H9 (cell line): ENCODE data around the gene CFC1B. TPM values are rescaled to one million over a fixed set of nuclear protein-coding genes. Genes with fewer than 3 reads are reported as not detected.
"Not testable (repeated sequence)": the region's sequence is repeated elsewhere in the genome, so short reads cannot be mapped to it uniquely, and the experiment has no call there.

Source experiments
- DNase-seq: peaks from one replicate; pipeline ENCODE4 v3.0.0-alpha.2; 2017
- H2AFZ ChIP-seq: one replicate; pipeline ENCODE4 v1.6.1; 2013; ENCODE audit warnings: mild to moderate bottlenecking, low read length, control low read depth, moderate library complexity
- H2AK5ac ChIP-seq: 2 replicates; pipeline ENCODE4 v1.6.1; 2013; ENCODE audit warnings: low read length, control low read depth, mixed read lengths; ENCODE audit not compliant: insufficient read length
- H2BK120ac ChIP-seq: one replicate; pipeline ENCODE4 v1.6.1; 2013; ENCODE audit warnings: low read depth, mild to moderate bottlenecking, low read length, control low read depth, inconsistent platforms; ENCODE audit not compliant: poor library complexity, severe bottlenecking
- H2BK12ac ChIP-seq: 2 replicates; pipeline ENCODE4 v1.6.1; 2013; ENCODE audit warnings: low read length, control low read depth, mixed read lengths, low read depth; ENCODE audit not compliant: insufficient read length
- H2BK15ac ChIP-seq: 2 replicates; pipeline ENCODE4 v1.6.1; 2013; ENCODE audit warnings: low read depth, low read length, control low read depth
- H2BK20ac ChIP-seq: one replicate; pipeline ENCODE4 v1.6.1; 2013; ENCODE audit warnings: low read depth, mild to moderate bottlenecking, low read length, control low read depth, inconsistent platforms; ENCODE audit not compliant: poor library complexity, severe bottlenecking
- H2BK5ac ChIP-seq: 2 replicates; pipeline ENCODE4 v1.6.1; 2013; ENCODE audit warnings: low read length, control low read depth, mixed read lengths; ENCODE audit not compliant: insufficient read length
- H3K14ac ChIP-seq: 2 replicates; pipeline ENCODE4 v1.6.1; 2013; ENCODE audit warnings: low read length, control low read depth; ENCODE audit not compliant: insufficient read depth
- H3K18ac ChIP-seq: 2 replicates; pipeline ENCODE4 v1.6.1; 2013; ENCODE audit warnings: low read depth, mild to moderate bottlenecking, mixed read lengths, low read length, control low read depth; ENCODE audit not compliant: insufficient read length
- H3K23ac ChIP-seq: 2 replicates; pipeline ENCODE4 v1.6.1; 2013; ENCODE audit warnings: low read length, control low read depth, mixed read lengths, low read depth; ENCODE audit not compliant: insufficient read length
- H3K23me2 ChIP-seq: 2 replicates; pipeline ENCODE4 v1.6.1; 2013; ENCODE audit warnings: low read depth, mild to moderate bottlenecking, mixed read lengths, low read length, control low read depth; ENCODE audit not compliant: insufficient read length, poor library complexity, severe bottlenecking
- H3K27ac ChIP-seq: 2 replicates; pipeline ENCODE4 v1.5.1; 2013; ENCODE audit warnings: low read length, control low read depth, mixed read lengths, low read depth; ENCODE audit not compliant: insufficient read length
- H3K27me3 ChIP-seq: 2 replicates; pipeline ENCODE4 v1.6.1; 2013; ENCODE audit warnings: low read length, control low read depth, inconsistent platforms; ENCODE audit not compliant: insufficient read depth
- H3K4ac ChIP-seq: 2 replicates; pipeline ENCODE4 v1.6.1; 2013; ENCODE audit warnings: low read depth, mild to moderate bottlenecking, control low read depth, inconsistent platforms, low read length, moderate library complexity
- H3K4me1 ChIP-seq: 2 replicates; pipeline ENCODE4 v1.6.1; 2013; ENCODE audit warnings: low read length, control low read depth, inconsistent platforms; ENCODE audit not compliant: insufficient read depth
- H3K4me2 ChIP-seq: 2 replicates; pipeline ENCODE4 v1.6.1; 2013; ENCODE audit warnings: low read length, control low read depth, mixed read lengths; ENCODE audit not compliant: insufficient read length, insufficient read depth
- H3K56ac ChIP-seq: 2 replicates; pipeline ENCODE4 v1.6.1; 2013; ENCODE audit warnings: low read depth, mild to moderate bottlenecking, mixed read lengths, low read length, control low read depth; ENCODE audit not compliant: insufficient read length
- H3K79me1 ChIP-seq: 2 replicates; pipeline ENCODE4 v1.6.1; 2013; ENCODE audit warnings: low read depth, mild to moderate bottlenecking, moderate library complexity, low read length, control low read depth, inconsistent platforms; ENCODE audit not compliant: insufficient read depth, poor library complexity, severe bottlenecking
- H3K79me2 ChIP-seq: 2 replicates; pipeline ENCODE4 v1.6.1; 2013; ENCODE audit warnings: low read length, control low read depth, inconsistent platforms; ENCODE audit not compliant: insufficient read depth
- H3K9ac ChIP-seq: 2 replicates; pipeline ENCODE4 v1.6.1; 2013; ENCODE audit warnings: low read length, control low read depth, mixed read lengths; ENCODE audit not compliant: insufficient read length; ENCODE audit errors: extremely low read depth
- H3K9me3 ChIP-seq: one replicate; pipeline ENCODE4 v1.6.1; 2013; ENCODE audit warnings: low read depth, low read length, inconsistent platforms; ENCODE audit not compliant: control insufficient read depth
- H3T11ph ChIP-seq: one replicate; pipeline ENCODE4 v1.6.1; 2013; ENCODE audit warnings: mild to moderate bottlenecking, low read length, control low read depth, inconsistent platforms
- H4K20me1 ChIP-seq: one replicate; pipeline ENCODE4 v1.6.1; 2013; ENCODE audit not compliant: control insufficient read depth, insufficient read length, insufficient read depth
- H4K5ac ChIP-seq: 2 replicates; pipeline ENCODE4 v1.6.1; 2013; ENCODE audit warnings: low read depth, mild to moderate bottlenecking, mixed read lengths, low read length, control low read depth; ENCODE audit not compliant: insufficient read length
- H4K8ac ChIP-seq: replicated peaks from 2 replicates; pipeline ENCODE4 v1.6.1; 2013; ENCODE audit warnings: low read length, control low read depth, mixed read lengths, low read depth; ENCODE audit not compliant: insufficient read length
- H4K91ac ChIP-seq: 2 replicates; pipeline ENCODE4 v1.6.1; 2013; ENCODE audit warnings: low read depth, mild to moderate bottlenecking, moderate library complexity, mixed read lengths, low read length, control low read depth; ENCODE audit not compliant: insufficient read length
- H3K27ac Mint-ChIP-seq, 3 experiments: 2 replicates in 2 of 3; 3 replicates in 1 of 3; pipeline ENCODE4 v1.8.0; 2020 to 2021; ENCODE audit warnings: mixed read lengths in 3 of 3, mild to moderate bottlenecking in 1 of 3, moderate library complexity in 1 of 3
- H3K27me3 Mint-ChIP-seq: 2 replicates; pipeline ENCODE4 v1.8.0; 2021; ENCODE audit warnings: low read depth, mild to moderate bottlenecking, moderate library complexity, mixed read lengths
- H3K36me3 Mint-ChIP-seq, 3 experiments: 2 replicates in 2 of 3; 3 replicates in 1 of 3; pipeline ENCODE4 v1.8.0; 2020 to 2021; ENCODE audit warnings: low read depth in 3 of 3, mixed read lengths in 3 of 3; ENCODE audit not compliant: insufficient read depth in 1 of 3
- H3K4me1 Mint-ChIP-seq, 2 experiments: 2 replicates each; pipeline ENCODE4 v1.8.0; 2020; ENCODE audit warnings: mixed read lengths in 2 of 2
- H3K4me3 Mint-ChIP-seq, 2 experiments: 2 replicates in 1 of 2; 3 replicates in 1 of 2; pipeline ENCODE4 v1.8.0; 2020 to 2021; ENCODE audit warnings: mild to moderate bottlenecking in 2 of 2, mixed read lengths in 2 of 2, moderate library complexity in 1 of 2
- H3K9me3 Mint-ChIP-seq, 2 experiments: 2 replicates in 1 of 2; 3 replicates in 1 of 2; pipeline ENCODE4 v1.8.0; 2020; ENCODE audit warnings: mild to moderate bottlenecking in 2 of 2, mixed read lengths in 2 of 2, moderate library complexity in 1 of 2
- WGBS: extraction: QIAGEN DNeasy Blood & Tissue Kit; methylation state at CpG from one replicate; pipeline ENCODE4 v1.1.7; 2013; ENCODE audit warnings: missing lambda C conversion rate, low lambda C conversion rate, mixed read lengths; ENCODE audit not compliant: insufficient read length; ENCODE audit errors: extremely low coverage; 5-methylcytosine and 5-hydroxymethylcytosine counted together
- total RNA-seq: library from RNA; stranded (reverse); gene quantifications from 2 replicates; pipeline ENCODE4 v1.2.1, GENCODE V29; 2021

Gene CFC1B
- total RNA-seq, 1 experiment from 2014 or later = not detected

GRCh38 chr2:130556441-130556840 lies 35.4 kb downstream of the CFC1B start:
- H2BK120ac ChIP-seq, H3K79me1 ChIP-seq, H3K9me3 Mint-ChIP-seq, H3K9me3 ChIP-seq, H2AFZ ChIP-seq, H3K36me3 Mint-ChIP-seq, H2BK15ac ChIP-seq, H3K27me3 Mint-ChIP-seq, DNase-seq, H3K23ac ChIP-seq, H3K23me2 ChIP-seq, H2BK12ac ChIP-seq, H4K91ac ChIP-seq, H3K18ac ChIP-seq, H3K27ac ChIP-seq, H3K56ac ChIP-seq, H3K14ac ChIP-seq, H4K5ac ChIP-seq, H3K4me2 ChIP-seq, H3K4ac ChIP-seq, H3K4me3 Mint-ChIP-seq, H3K4me1 ChIP-seq, H3K27me3 ChIP-seq, H3K79me2 ChIP-seq, H4K20me1 ChIP-seq, H3K27ac Mint-ChIP-seq, H4K8ac ChIP-seq, H3K9ac ChIP-seq, H2BK20ac ChIP-seq, H3K4me1 Mint-ChIP-seq, H2BK5ac ChIP-seq, H3T11ph ChIP-seq, H2AK5ac ChIP-seq: not testable (repeated sequence)
- WGBS = no CpG with 5 or more reads among the region's 8 CpGs

DNA sequence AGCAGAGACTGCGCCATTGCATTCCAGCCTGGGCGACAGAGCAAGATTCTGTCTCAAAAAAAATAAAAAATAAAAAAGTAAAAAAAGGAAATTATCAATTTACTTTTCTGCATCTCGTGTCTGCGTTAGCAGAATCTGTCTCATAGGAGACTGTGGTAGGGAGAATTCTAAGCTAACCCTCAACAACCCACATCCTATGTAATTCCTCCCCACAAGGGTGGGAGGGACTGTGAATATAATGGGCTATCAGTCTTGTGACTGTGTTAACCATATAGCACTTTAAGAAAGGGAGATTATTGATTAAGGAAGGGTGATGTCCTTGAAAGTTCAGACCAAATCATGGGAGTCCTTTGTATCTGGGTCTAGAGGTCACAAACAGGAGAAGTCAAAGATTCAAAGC lies 45.1 kb downstream of the CFC1B start:
- not testable (repeated sequence) for H4K8ac ChIP-seq, H3K56ac ChIP-seq, H3K27ac ChIP-seq, H4K20me1 ChIP-seq, H2BK120ac ChIP-seq, H3K79me1 ChIP-seq, H3K23me2 ChIP-seq, H3K9ac ChIP-seq, H3K4me3 Mint-ChIP-seq, H3K36me3 Mint-ChIP-seq, H4K5ac ChIP-seq, H3K4me1 ChIP-seq, H2AFZ ChIP-seq, H4K91ac ChIP-seq, H3K4ac ChIP-seq, H2BK12ac ChIP-seq, H3K4me2 ChIP-seq, H3T11ph ChIP-seq, DNase-seq, H3K9me3 Mint-ChIP-seq, H2BK5ac ChIP-seq, H2AK5ac ChIP-seq, H3K9me3 ChIP-seq, H3K23ac ChIP-seq, H3K79me2 ChIP-seq, H3K27ac Mint-ChIP-seq, H3K27me3 ChIP-seq, H3K14ac ChIP-seq, H3K27me3 Mint-ChIP-seq, H2BK20ac ChIP-seq, H3K4me1 Mint-ChIP-seq, H2BK15ac ChIP-seq, H3K18ac ChIP-seq
- WGBS = no CpG with 5 or more reads among the region's 4 CpGs
